Prostate gland (tissue), 2 donors: Measurements from ENCODE around the gene KMT5B. TPM values are rescaled to one million over a fixed set of nuclear protein-coding genes. Genes with fewer than 3 reads are reported as not detected.
A peak's percentile ranks its signal among the peaks of the same experiment; 100 is the strongest.

Experiments used
- DNase-seq: peaks from one replicate; pipeline ENCODE4 v3.0.0-alpha.2; 2019; ENCODE audit warnings: low spot score
- H3K27ac ChIP-seq, 2 donors: fragments of 200-600 bp; sonication (generic); 2 replicates each; pipeline ENCODE4 v1.5.1; 2017 to 2019
- H3K27me3 ChIP-seq: fragments of 200-600 bp; sonication (generic); replicated peaks from 2 replicates; pipeline ENCODE4 v1.5.1; 2019; ENCODE audit not compliant: insufficient read depth
- H3K36me3 ChIP-seq, 2 donors: fragments of 200-600 bp; sonication (generic); 1 replicate in 1 of 2; 2 replicates in 1 of 2; pipeline versions ENCODE4 v1.5.1 to v1.8.1; 2017 to 2019
- H3K4me1 ChIP-seq: fragments of 200-600 bp; sonication (generic); replicated peaks from 2 replicates; pipeline ENCODE4 v1.5.1; 2019
- H3K4me3 ChIP-seq, 2 donors: fragments of 200-600 bp; sonication (generic); 2 replicates each; pipeline ENCODE4 v1.5.1; 2017 to 2019
- H3K9me3 ChIP-seq: fragments of 200-600 bp; sonication (generic); 2 replicates; pipeline ENCODE4 v1.5.1; 2017
- CTCF ChIP-seq, 4 experiments: fragments of 200-600 bp in 2 of 4; fragments of 450-650 bp in 2 of 4; sonication (generic) in 2 of 4; IDR thresholded peaks; 1 replicate in 3 of 4; 2 replicates in 1 of 4; pipeline ENCODE4 v1.5.1; 2016 to 2019; ENCODE audit warnings: antibody characterized with exemption in 4 of 4, mild to moderate bottlenecking in 2 of 4, moderate library complexity in 2 of 4
- POLR2A ChIP-seq: fragments of 450-650 bp; IDR thresholded peaks from one replicate; pipeline ENCODE4 v1.6.1; 2016; ENCODE audit warnings: antibody characterized with exemption, mild to moderate bottlenecking
- POLR2AphosphoS5 ChIP-seq: sonication (generic); formaldehyde crosslinking; IDR thresholded peaks from one replicate; pipeline ENCODE4 v1.6.1; 2017; ENCODE audit warnings: antibody characterized with exemption
- WGBS: methylation state at CpG from one replicate; pipeline ENCODE4 v1.1.5; 2018; 5-methylcytosine and 5-hydroxymethylcytosine counted together
- intact Hi-C: fragments of 100-400 bp; cut with DNase I; formaldehyde crosslinking; loops from one replicate; pipeline ENCODE4 v1.14.2; 2022
- total RNA-seq, 2 donors: library from RNA; depleted of rRNA; stranded (reverse); fragments of >200 nt; gene quantifications; one replicate each; pipeline ENCODE4 v1.1.0, GENCODE V29; 2016

The KMT5B gene
- total RNA-seq, 2 donors from 2014 or later: 41.0 to 57.7 TPM

DNA sequence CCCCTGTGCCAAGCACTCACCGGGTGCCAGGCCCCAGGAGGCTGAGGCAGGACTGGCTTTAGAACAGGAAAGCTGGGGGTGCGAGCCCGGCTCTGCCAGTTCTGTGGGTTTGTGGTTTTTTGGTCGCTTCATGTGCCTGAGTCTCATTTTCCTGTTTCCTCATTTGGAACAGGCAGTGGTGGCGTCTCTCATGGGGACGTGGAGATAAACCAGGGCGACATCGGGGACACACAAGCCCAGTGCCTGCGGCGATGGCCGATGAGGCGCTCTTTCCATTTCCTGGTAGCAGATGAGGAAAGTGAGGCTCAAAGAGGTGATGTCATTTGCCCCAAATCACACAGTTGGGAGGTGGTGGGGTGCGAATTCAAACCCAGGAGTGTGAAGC is 71.1 kb downstream of the KMT5B start:
- H3K9me3 ChIP-seq: no peaks in the 10 kb centered on the region
- intact Hi-C loops: no loop called here
- TF ChIP-seq POLR2A (no peak), POLR2AphosphoS5 (peak; percentile 78), CTCF (IDR thresholded peaks at IDR 0.05) (no peak)
- peaks cover 35% of the 10 kb centered on the region for H3K4me1 ChIP-seq
- no peak overlapping the region for H3K4me3 ChIP-seq
- H3K27me3 ChIP-seq: no peaks in the 10 kb centered on the region
- 55% methylated on average over 13 of the region's 13 CpGs for WGBS
- no peaks in the 10 kb centered on the region for H3K36me3 ChIP-seq
- peak overlapping the region; percentile 82 to 89 for H3K27ac ChIP-seq
- peak; percentile 80 for DNase-seq

DNA sequence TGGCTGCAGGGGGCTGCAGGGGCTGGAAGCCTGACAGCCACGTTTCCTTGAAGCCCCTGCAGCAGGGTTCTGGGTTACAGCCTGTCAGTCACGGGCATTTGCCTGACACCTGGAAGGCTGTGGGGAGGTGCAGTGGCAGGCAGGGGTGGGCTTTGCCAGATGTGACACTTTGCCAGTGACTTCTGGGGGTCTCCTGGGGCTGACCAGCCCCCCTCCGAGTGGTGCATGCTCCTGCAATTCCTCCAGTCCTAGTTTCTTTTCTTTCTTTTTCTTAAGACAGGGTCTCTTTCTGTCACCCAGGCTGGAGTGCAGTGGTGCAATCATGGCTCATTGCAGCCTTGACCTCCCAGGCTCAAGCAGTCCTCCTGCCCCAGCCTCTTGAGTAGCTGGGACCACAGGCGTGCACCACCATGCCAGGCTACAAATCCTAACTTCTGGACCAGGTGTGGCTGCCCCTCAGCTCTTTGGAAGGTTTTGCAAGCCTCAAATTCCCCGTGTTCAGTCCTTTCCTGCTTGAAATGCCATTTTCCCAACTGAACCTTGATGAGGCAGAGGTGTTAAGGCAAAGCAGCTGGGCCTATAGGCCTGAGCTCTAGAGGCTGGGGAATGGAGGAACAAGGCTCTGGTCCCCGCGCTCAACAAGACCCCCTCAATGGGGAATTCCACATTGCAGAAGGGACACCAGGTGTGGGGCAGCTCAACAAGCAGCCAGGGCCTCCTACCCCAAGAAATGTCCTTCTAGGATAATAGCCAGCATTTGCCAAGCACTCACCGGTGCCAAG is 71.7 kb downstream of the KMT5B start:
- DNase-seq: no peak
- WGBS: 50% methylated on average over 8 of the region's 8 CpGs
- Histone ChIP-seq H3K27me3 (no peaks in the 10 kb centered on the region), H3K27ac (peak overlapping the region; percentile 82 to 89), H3K9me3 (no peaks in the 10 kb centered on the region), H3K4me1 (peaks cover 33% of the 10 kb centered on the region), H3K4me3 (no peak overlapping the region), H3K36me3 (no peaks in the 10 kb centered on the region)
- intact Hi-C loops: no loop called here
- TF ChIP-seq POLR2A (no peak), CTCF (IDR thresholded peaks at IDR 0.05) (no peak), POLR2AphosphoS5 (no peak)

DNA sequence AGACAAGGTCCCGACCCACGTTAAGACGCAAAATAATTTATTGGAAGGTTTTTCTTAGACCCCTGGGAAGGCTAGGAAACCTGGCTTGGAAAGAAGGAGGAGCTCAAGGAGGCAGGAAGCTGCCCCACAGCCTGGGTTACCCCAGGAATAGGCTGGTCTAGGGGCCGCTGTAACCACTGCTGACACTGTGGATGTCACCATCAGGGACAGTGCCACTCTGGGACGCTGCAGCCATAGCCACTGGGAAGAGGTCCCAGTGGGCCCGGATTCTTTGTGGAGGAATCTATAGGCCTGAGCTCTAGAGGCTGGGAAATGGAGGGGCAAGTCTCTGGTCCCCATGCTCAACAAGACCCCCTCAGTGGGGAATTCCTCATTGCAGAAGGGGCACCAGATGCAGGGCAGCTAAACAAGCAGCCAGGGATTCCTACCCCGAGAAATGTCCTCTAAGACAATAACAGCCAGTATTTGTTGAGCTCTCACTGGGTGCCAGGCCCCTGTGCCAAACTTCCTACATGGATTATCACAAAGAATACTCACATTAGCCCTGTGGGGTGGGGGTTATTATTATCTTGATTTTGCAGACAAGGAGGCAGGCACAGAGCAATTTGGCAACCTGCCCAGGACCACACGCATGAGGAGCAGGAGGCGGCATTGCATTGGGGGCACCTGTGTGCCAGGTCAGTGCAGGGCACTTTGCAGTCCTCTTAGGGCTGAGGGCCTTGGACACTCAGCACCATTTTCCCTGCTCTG is 72.4 kb downstream of the KMT5B start:
- no peak for TF ChIP-seq POLR2AphosphoS5
- no peak for TF ChIP-seq CTCF (IDR thresholded peaks at IDR 0.05)
- no peak for TF ChIP-seq POLR2A
- Histone ChIP-seq H3K27me3 (no peaks in the 10 kb centered on the region), H3K36me3 (no peaks in the 10 kb centered on the region), H3K4me1 (peaks cover 33% of the 10 kb centered on the region), H3K4me3 (no peak overlapping the region), H3K27ac (peak overlapping the region; percentile 70 to 89), H3K9me3 (no peaks in the 10 kb centered on the region)
- DNase-seq: no peak
- intact Hi-C loops: no loop called here
- WGBS: 50% methylated on average over 9 of the region's 9 CpGs

DNA sequence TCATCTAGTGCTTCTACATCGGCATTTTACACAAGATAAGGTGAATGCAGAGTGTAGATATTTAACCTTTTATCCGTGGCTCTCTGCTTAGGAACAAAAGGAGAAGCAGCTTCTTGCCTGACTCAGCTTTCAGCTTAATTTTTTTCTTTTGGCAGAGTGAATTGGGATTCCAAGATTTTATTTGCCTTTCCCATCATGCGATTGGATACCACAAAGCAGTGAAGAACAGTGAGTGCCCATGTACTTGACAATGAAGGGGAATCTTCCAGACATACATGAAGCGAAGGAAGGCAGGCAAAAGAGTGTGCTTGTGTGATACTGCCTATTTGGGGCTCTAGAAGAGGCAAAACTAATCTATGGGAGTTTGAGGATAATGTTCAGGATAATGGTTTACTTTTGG is 74.9 kb downstream of the KMT5B start:
- WGBS: 19% methylated on average over 4 of the region's 4 CpGs
- peak; percentile 61 for DNase-seq
- Histone ChIP-seq H3K9me3 (no peaks in the 10 kb centered on the region), H3K27ac (peak overlapping the region; percentile 73 to 89), H3K4me3 (peak overlapping the region in 1 of 2 donors; percentile 15), H3K4me1 (peaks cover 33% of the 10 kb centered on the region), H3K36me3 (no peaks in the 10 kb centered on the region), H3K27me3 (no peaks in the 10 kb centered on the region)
- TF ChIP-seq CTCF (IDR thresholded peaks at IDR 0.05): no peak
- peak; percentile 95 for TF ChIP-seq POLR2AphosphoS5
- TF ChIP-seq POLR2A: no peak
- intact Hi-C loops: no loop called here
